Renal cortical epithelial cell (primary cell): ENCODE measurements around the gene IFNA7. TPM values are rescaled to one million over a fixed set of nuclear protein-coding genes. Genes with fewer than 3 reads are reported as not detected.
A peak's percentile ranks its signal among the peaks of the same experiment; 100 is the strongest.
"Not testable (repeated sequence)": the region's sequence is repeated elsewhere in the genome, so short reads cannot be mapped to it uniquely, and the experiment has no call there.

Source experiments
- DNase-seq: peaks from one replicate; pipeline ENCODE4 v3.0.0-alpha.2; 2011; ENCODE audit warnings: low read depth
- total RNA-seq: library from RNA; depleted of rRNA; stranded (reverse); fragments of >200 nt; gene quantifications from 2 replicates; pipeline ENCODE4 v1.2.3, GENCODE V29; 2014

Gene IFNA7
- total RNA-seq = not detected in 2 replicates

DNA sequence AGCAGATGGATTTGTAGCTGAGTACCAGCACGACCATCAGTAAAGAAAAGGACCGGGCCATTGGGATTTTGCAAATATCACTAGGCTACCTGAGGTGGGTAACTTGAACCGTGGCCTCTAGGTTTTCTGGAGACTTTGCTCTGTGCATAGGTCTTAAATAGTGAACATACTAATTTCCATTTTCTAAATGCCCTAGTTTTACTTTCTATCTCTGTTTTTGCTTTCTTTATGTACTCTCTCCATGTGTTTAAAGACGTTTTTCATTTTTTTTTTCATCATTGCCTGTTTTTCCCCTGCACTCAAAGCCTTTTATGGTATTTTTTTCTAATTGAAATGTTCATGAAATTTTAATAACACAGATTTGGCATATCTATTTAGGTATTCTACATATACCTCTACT is at the start of gene IFNA7:
Gene IFNA7 (minus strand): TSS at position 101 of the 400 bp plus-strand sequence. CDS start 40 bp downstream, at position 61.
- DNase-seq = not testable (repeated sequence)

- DNase-seq = no peak
Measured at GRCh38 chr9:21251638-21252037, 49.6 kb upstream of the IFNA7 start.

DNA sequence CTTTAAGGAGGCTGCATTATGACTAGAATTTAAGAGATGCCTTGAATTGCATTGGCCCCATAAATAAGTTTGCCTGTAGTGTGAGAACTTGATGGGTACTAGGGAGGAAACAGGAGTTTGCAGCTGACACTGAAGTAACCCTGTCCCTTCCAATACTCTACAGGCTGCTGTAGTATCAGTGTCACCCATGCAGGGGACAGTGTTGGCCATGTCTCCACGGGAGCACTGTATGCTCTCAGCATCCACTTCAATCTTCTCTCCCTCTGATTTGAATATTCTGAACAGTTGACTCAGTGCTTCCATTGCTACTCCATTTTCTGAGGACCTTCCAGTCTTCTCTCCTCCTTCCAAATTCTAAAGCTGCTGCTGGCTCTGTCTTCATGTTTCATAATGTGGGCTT is 49.2 kb upstream of the IFNA7 start:
- DNase-seq = no peak

DNA sequence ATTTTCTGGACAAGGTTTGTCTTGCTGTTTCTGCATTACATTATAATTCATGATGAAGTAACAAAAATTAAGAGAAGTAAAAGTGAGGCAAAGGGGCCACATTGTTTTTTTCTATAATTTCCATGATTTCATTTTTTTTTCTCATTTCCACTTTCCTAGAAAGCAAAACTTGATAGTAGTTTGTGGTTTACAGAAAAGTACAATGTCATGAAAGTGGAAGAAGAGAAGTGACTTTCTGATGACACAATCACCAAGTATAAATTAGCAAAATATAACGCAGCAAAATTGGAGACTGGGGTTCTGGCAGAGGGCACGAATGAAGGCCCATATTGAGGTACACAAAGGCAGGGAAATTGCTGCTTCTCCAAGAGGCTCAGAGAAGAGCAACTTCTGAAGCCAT is 42.8 kb upstream of the IFNA7 start:
- no peak for DNase-seq

- no peak for DNase-seq
Measured at GRCh38 chr9:21239911-21240310, 37.9 kb upstream of the IFNA7 start, which contains the start of gene IFNA14. Gene IFNA14 (minus strand): TSS chr9:21240005. CDS start chr9:21239935, 70 bp downstream.

DNA sequence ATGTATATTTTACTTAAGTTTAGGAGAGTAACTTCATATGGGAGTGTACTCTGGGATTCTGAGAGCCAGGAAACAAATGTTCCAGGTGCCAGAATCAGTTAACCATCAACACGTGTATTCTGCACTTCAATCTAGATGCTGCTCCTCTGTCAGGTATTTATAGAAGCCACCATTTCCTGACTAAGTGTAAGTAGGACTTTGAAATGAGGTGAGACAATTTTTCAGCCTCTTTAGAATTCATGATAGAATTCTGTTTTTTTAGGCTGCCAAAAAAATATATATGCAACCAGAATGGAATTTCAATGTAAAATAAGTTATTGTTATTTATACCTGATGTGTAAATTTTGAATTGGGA is 34.3 kb upstream of the IFNA7 start:
- not testable (repeated sequence) for DNase-seq

- peak; percentile 42 for DNase-seq
Measured at GRCh38 chr9:21235468-21236359, 33.7 kb upstream of the IFNA7 start.

DNA sequence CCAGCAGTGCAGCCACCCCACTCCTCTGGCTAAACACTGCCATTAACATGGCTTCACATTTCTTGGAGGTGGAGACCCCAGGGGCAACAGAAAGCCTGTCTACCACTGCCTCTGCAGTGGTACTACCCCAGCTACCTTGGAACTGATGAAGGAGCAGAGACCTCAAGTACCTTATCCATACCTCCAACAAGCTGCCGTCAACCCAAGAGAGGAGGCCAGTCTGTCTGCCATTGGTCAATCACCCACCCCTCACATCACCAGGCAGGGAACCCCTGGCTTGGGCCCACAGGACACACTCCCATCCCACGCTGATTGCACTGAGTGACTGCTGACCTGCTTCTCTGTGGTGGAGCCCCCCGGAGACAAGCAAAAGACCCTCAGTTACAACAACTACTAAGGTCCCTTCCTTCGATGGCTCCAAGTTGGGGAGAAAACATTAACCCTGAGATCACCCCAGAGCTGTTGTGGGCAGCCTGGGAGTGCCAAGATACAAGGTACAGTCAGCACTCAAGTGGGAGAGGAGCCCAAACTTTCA is 32.2 kb upstream of the IFNA7 start:
- DNase-seq = no peak

DNA sequence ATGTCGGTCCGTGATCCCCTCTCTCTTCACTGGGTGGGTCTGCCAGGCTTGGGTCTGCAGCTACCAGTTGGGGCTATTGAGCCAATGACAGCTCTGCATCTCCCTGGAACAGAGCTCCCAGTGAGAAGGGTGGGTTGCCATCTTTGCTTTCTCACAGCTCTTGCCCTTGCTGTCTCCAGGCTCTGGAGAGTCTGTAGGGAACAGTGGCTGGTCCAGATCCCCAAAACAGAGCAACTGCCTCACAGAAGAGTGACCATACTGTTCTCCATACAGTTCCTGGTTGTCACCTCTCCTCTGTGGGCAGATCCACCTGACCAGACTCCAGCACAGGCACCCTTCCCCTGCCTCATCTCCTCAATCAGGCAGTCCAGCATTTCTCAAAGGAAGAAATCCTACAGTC is 31.3 kb upstream of the IFNA7 start:
- no peak for DNase-seq

DNA sequence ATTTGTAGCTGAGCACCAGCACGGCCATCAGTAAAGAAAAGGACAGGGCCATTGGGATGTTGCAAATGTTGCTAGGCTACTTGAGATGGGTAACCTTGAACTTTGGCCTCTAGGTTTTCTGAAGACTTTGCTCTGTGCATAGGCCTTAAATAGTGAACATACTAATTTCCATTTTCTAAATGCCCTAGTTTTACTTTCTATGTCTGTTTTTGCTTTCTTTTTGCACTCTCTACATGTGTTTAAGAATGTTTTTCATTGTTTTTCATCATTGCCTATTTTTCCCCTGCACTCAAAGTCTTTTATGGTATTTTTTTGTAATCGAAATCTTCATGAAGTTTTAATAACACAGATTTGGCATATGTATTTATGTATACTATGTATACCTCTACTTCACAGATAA is 26.1 kb upstream of the IFNA7 start, which contains the start of gene IFNA17:
Gene IFNA17 (minus strand): TSS at position 101 of the 400 bp plus-strand sequence. CDS start 49 bp downstream, at position 52.
- DNase-seq = no peak

DNA sequence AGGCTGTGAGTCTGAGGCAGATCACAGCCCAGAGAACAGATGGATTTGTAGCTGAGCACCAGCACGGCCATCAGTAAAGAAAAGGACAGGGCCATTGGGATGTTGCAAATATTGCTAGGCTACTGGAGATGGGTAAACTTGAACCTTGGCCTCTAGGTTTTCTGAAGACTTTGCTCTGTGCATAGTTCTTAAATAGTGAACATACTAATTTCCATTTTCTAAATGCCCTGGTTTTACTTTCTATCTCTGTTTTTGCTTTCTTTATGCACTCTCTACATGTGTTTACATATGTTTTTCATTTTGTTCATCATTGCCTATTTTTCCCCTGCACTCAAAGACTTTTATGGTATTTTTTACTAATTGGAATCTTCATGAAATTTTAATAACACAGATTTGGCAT is 15.2 kb upstream of the IFNA7 start, which contains the start of gene IFNA16:
Gene IFNA16 (minus strand): TSS at position 101 of the 400 bp plus-strand sequence. CDS start 6 bp downstream, at position 95.
- not testable (repeated sequence) for DNase-seq

DNA sequence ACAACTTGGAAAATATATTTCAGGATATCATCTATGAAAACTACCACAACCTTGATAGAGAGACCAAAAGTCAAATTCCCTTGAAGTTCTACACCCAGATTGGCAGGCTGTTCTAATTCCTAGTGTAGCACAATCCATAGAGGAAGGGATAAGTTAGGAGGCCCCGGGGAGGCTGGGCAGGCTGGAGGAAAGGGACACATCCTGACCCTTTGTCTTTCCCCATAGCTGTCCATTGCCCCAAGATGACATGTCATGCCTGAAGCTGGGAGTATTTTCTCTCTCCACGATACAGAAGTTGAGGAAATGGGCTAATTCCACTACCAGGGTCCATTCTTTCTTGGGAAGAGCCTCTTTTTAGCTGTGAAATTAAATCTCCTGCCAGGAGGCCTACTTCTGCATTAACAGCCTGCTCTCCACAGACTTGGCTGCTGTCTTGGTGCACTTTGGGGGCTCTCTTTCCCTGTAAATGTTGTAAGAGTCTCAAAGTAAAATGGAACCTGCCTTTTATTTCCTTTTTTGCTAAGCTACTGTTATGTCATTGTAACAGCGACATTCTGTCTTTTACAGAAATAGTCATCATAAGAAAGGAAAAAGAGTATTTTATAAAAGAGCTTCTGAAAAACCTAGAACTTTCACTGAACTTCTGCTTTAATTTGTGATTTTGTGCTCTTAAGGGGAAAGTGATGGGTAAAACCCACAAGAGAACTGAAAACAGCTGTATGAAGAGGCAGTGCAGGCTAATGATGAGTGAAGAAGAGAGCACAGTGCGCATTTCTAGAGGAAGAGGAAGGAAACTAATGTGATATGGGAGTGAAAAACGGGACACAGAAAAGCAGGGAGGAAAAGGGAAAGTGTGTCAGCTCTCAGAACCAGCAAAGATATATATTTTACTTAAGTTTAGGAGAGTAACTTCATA is 11.7 kb upstream of the IFNA7 start:
- DNase-seq = peak; percentile 8

GRCh38 chr9:21212160-21212559 is 10.2 kb upstream of the IFNA7 start:
- not testable (repeated sequence) for DNase-seq

DNA sequence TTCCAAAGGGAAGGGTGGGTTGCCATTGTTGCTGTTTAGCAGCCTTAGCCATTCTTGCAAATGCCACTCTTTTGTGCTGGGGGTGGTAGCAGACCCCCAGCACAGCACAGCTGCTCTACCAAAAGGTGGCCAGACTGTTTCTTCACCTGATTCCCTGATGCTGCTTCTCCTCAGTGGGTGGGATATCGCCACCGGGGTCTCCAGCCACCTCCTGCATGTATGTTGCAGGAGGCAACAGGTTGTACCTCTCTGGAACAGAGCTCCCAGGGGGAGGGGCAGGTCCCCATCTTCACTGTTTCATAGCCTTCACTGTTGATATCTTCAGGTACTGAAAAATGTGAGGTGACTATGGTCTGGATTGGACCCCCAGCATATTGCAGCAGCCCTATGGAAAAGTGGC is 8.8 kb upstream of the IFNA7 start:
- DNase-seq = not testable (repeated sequence)

GRCh38 chr9:21210311-21210710 is 8.3 kb upstream of the IFNA7 start:
- DNase-seq = no peak

- not testable (repeated sequence) for DNase-seq
Measured at GRCh38 chr9:21207043-21207442, 5.0 kb upstream of the IFNA7 start, which contains the start of gene IFNA10. Gene IFNA10 (minus strand): TSS chr9:21207143. CDS start chr9:21207097, 46 bp downstream.

DNA sequence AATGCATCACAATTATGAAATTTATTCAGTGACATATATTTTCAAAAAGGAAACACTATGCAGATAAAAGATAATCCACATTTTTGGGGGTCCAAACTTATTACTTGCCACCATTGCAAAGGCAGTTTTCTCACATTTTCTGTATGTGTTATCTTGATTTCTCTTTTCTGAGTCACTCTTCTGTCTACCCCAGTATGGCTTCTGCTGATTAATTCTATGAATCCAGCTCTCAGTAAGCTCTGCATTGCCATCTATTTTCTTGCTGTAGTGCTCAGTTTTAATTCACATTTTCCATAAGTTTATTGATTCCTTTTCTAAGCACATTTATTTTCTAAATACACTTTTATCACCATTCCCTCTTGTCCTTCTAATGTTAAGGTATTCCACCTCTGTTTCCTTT is 3.2 kb upstream of the IFNA7 start:
- DNase-seq = no peak

DNA sequence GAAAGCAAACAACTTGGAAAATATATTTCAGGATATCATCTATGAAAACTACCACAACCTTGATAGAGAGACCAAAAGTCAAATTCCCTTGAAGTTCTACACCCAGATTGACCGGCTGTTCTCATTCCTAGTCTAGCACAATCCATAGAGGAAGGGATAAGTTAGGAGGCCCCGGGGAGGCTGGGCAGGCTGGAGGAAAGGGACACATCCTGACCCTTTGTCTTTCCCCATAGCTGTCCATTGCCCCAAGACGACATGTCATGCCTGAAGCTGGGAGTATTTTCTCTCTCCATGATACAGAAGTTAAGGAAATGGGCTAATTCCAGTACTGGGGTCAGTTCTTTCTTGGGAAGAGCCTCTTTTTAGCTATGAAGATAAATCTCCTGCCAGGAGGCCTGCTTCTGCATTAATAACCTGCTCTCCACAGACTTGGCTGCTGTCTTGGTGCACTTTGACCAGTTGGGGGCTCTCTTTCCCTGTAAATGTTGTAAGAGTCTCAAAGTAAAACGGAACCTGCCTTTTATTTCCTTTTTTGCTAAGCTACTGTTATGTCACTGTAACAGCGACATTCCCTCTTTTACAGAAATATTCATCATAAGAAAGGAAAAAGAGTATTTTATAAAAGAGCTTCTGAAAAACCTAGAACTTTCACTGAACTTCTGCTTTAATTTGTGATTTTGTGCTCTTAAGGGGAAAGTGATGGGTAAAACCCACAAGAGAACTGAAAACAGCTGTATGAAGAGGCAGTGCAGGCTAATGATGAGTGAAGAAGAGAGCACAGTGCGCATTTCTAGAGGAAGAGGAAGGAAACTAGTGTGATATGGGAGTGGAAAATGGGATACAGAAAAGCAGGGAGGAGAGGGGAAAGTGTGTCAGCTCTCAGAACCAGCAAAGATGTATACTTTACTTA is 6.9 kb downstream of the IFNA7 start:
- DNase-seq = peak; percentile 19

DNA sequence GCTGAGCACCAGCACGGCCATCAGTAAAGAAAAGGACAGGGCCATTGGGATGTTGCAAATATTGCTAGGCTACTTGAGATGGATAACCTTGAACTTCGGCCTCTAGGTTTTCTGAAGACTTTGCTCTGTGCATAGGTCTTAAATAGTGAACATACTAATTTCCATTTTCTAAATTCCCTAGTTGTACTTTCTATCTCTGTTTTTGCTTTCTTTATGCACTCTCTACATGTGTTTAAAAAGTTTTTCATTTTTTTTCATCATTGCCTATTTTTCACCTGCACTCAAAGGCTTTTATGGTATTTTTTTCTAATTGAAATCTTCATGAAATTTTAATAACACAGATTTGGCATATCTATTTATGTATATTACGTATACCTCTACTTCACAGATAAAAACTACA is 14.5 kb downstream of the IFNA7 start, which contains the start of gene IFNA4:
Gene IFNA4 (minus strand): TSS at position 101 of the 400 bp plus-strand sequence. CDS start 56 bp downstream, at position 45.
- not testable (repeated sequence) for DNase-seq
